Osteoblast (primary cell): ENCODE results near the gene GRIN2A. TPM values are rescaled to one million over a fixed set of nuclear protein-coding genes. Genes with fewer than 3 reads are reported as not detected.

ENCODE experiments used
- DNase-seq: peaks from one replicate; pipeline ENCODE4 v3.0.0; 2011; ENCODE audit warnings: low spot score, mixed read lengths; ENCODE audit not compliant: insufficient read length; ENCODE audit errors: missing footprints
- H2AFZ ChIP-seq: 2 replicates; pipeline ENCODE4 v1.6.0; 2011; ENCODE audit warnings: mild to moderate bottlenecking, low read length
- H3K27ac ChIP-seq: 2 replicates; pipeline ENCODE4 v1.5.1; 2011; ENCODE audit warnings: mild to moderate bottlenecking, low read depth, low read length, moderate library complexity
- H3K27me3 ChIP-seq: 2 replicates; pipeline ENCODE4 v1.6.0; 2012; ENCODE audit warnings: mild to moderate bottlenecking, control low read depth, inconsistent platforms, low read length, moderate library complexity; ENCODE audit not compliant: insufficient read depth
- H3K36me3 ChIP-seq: 2 replicates; pipeline ENCODE4 v1.5.1; 2011; ENCODE audit warnings: mild to moderate bottlenecking, low read length, control low read depth, moderate library complexity; ENCODE audit not compliant: insufficient read depth
- H3K4me1 ChIP-seq: 2 replicates; pipeline ENCODE4 v1.5.1; 2011; ENCODE audit warnings: mild to moderate bottlenecking, low read length, control low read depth, moderate library complexity; ENCODE audit not compliant: insufficient read depth
- H3K4me2 ChIP-seq: 2 replicates; pipeline ENCODE4 v1.6.0; 2011; ENCODE audit warnings: mild to moderate bottlenecking, low read length; ENCODE audit not compliant: insufficient read depth
- H3K4me3 ChIP-seq: fragments of 200-600 bp; sonication (generic); 3 replicates; pipeline ENCODE4 v1.5.1; 2012; ENCODE audit warnings: mild to moderate bottlenecking, low read length, inconsistent platforms; ENCODE audit not compliant: insufficient read depth
- H3K79me2 ChIP-seq: 2 replicates; pipeline ENCODE4 v1.6.0; 2012; ENCODE audit warnings: mild to moderate bottlenecking, low read length, control low read depth, inconsistent platforms; ENCODE audit not compliant: insufficient read depth
- H3K9me3 ChIP-seq: 2 replicates; pipeline ENCODE4 v1.5.1; 2011; ENCODE audit warnings: low read depth, low read length, control low read depth
- H4K20me1 ChIP-seq: 2 replicates; pipeline ENCODE4 v1.6.0; 2012; ENCODE audit warnings: mild to moderate bottlenecking, low read length, control low read depth; ENCODE audit not compliant: insufficient read depth
- total RNA-seq: library from RNA; depleted of rRNA; stranded (reverse); fragments of >200 nt; gene quantifications from 2 replicates; pipeline ENCODE4 v1.2.3, GENCODE V29; 2012
- TF ChIP-seq, protein P1 (sequence below): IDR thresholded peaks from 2 replicates; pipeline ENCODE4 v1.5.1; 2011; ENCODE audit warnings: mild to moderate bottlenecking, low read depth, low read length, moderate library complexity; ENCODE audit errors: extremely low read depth

The GRIN2A gene
- total RNA-seq, 1 donor = 0.72 TPM

GRCh38 chr16:10200637-10201586, 18.7 kb upstream of the GRIN2A start:
- Histone ChIP-seq H3K4me2 (no peak overlapping the region), H3K27ac (no peak overlapping the region), H3K79me2 (no peaks in the 10 kb centered on the region), H3K4me1 (no peaks in the 10 kb centered on the region), H3K4me3 (no peak overlapping the region), H4K20me1 (no peaks in the 10 kb centered on the region), H3K27me3 (no peaks in the 10 kb centered on the region), H3K36me3 (no peaks in the 10 kb centered on the region), H3K9me3 (no peaks in the 10 kb centered on the region), H2AFZ (no peak overlapping the region)
- TF ChIP-seq, protein P1, sequence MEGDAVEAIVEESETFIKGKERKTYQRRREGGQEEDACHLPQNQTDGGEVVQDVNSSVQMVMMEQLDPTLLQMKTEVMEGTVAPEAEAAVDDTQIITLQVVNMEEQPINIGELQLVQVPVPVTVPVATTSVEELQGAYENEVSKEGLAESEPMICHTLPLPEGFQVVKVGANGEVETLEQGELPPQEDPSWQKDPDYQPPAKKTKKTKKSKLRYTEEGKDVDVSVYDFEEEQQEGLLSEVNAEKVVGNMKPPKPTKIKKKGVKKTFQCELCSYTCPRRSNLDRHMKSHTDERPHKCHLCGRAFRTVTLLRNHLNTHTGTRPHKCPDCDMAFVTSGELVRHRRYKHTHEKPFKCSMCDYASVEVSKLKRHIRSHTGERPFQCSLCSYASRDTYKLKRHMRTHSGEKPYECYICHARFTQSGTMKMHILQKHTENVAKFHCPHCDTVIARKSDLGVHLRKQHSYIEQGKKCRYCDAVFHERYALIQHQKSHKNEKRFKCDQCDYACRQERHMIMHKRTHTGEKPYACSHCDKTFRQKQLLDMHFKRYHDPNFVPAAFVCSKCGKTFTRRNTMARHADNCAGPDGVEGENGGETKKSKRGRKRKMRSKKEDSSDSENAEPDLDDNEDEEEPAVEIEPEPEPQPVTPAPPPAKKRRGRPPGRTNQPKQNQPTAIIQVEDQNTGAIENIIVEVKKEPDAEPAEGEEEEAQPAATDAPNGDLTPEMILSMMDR = no peak
- DNase-seq = no peak

- Histone ChIP-seq H3K36me3 (no peaks in the 10 kb centered on the region), H3K4me2 (no peak overlapping the region), H4K20me1 (no peaks in the 10 kb centered on the region), H3K9me3 (no peaks in the 10 kb centered on the region), H2AFZ (no peak overlapping the region), H3K27me3 (no peaks in the 10 kb centered on the region), H3K79me2 (no peaks in the 10 kb centered on the region), H3K4me3 (no peak overlapping the region), H3K27ac (no peak overlapping the region), H3K4me1 (no peaks in the 10 kb centered on the region)
- TF ChIP-seq, protein P1 = no peak
- no peak for DNase-seq
These were observed 14.8 kb upstream of the GRIN2A start for GRCh38 chr16:10196999-10197398.

GRCh38 chr16:10191096-10191495, 8.9 kb upstream of the GRIN2A start:
- Histone ChIP-seq H3K36me3 (no peaks in the 10 kb centered on the region), H3K79me2 (no peaks in the 10 kb centered on the region), H3K27ac (no peak overlapping the region), H3K27me3 (no peaks in the 10 kb centered on the region), H3K4me2 (no peak overlapping the region), H4K20me1 (no peaks in the 10 kb centered on the region), H3K4me3 (no peak overlapping the region), H3K9me3 (no peaks in the 10 kb centered on the region), H2AFZ (no peak overlapping the region), H3K4me1 (no peaks in the 10 kb centered on the region)
- DNase-seq = no peak
- TF ChIP-seq, protein P1 = no peak

DNA sequence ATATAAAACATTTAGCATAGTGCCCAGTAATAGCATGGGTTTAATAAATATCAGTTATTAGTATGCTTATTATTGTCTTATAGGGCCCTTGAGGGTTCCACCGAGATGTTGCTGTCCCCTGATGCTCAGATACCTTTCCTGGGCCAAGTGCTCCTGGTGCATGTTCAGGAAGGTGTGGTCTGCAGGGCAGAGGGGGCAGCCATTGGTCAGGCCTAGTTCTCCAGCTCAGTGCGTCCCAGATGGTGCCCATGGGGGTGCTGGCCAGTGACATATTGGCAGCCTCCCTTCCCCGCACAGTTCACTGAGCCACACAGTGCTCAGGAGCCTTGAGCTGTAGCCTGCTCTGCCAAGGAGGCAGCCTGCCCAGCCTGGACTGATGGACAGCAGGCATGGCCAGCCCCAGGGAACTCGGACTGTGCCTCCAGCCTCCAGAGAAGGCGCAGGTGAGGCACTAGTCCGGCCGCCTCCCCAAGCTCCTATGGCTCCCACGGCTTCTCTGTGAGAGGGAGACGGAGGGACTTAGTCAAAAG, 7.7 kb upstream of the GRIN2A start:
- H3K27ac ChIP-seq = no peak overlapping the region
- H3K27me3 ChIP-seq = no peaks in the 10 kb centered on the region
- H3K4me2 ChIP-seq = no peak overlapping the region
- no peaks in the 10 kb centered on the region for H3K79me2 ChIP-seq
- no peaks in the 10 kb centered on the region for H3K9me3 ChIP-seq
- no peaks in the 10 kb centered on the region for H3K36me3 ChIP-seq
- no peak overlapping the region for H2AFZ ChIP-seq
- TF ChIP-seq, protein P1 = no peak
- DNase-seq = no peak
- no peaks in the 10 kb centered on the region for H4K20me1 ChIP-seq
- H3K4me3 ChIP-seq = no peak overlapping the region
- no peaks in the 10 kb centered on the region for H3K4me1 ChIP-seq
